ENCODE data around the gene TMTC2. TPM values are rescaled to one million over a fixed set of nuclear protein-coding genes. Genes with fewer than 3 reads are reported as not detected.
"Not testable (repeated sequence)": the region's sequence is repeated elsewhere in the genome, so short reads cannot be mapped to it uniquely, and the experiment has no call there.

TMTC2 gene
- total RNA-seq, 1 donor from 2014 or later: 0.93 TPM

GRCh38 chr12:82723891-82724290, 37.2 kb downstream of the TMTC2 start:
- DNase-seq (ENCODE audit: low spot score): no peak
- ATAC-seq: no peak

GRCh38 chr12:82725741-82726140, 39.0 kb downstream of the TMTC2 start:
- ATAC-seq: no peak
- DNase-seq (ENCODE audit: low spot score): no peak

DNA sequence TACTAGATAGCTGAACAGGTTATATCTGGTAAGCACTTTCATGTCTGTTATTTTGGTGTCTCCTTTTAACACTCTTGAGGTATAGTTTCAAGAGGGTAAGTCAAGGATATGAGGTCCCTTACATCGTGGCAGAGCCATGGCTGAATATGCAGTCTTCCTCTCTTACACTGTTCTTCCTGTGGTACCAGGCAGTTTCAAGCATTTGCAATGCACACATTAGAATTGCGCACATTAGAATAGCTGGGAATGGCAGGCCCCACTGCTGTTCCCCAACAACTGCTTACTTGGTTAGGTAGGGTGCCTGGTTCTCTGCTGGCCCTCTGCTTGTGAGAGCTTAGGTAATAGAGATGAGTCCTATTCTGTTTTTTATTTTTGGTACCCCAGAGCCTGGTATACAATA, 41.2 kb downstream of the TMTC2 start:
- no peak for DNase-seq (ENCODE audit: low spot score)
- no peak for ATAC-seq

DNA sequence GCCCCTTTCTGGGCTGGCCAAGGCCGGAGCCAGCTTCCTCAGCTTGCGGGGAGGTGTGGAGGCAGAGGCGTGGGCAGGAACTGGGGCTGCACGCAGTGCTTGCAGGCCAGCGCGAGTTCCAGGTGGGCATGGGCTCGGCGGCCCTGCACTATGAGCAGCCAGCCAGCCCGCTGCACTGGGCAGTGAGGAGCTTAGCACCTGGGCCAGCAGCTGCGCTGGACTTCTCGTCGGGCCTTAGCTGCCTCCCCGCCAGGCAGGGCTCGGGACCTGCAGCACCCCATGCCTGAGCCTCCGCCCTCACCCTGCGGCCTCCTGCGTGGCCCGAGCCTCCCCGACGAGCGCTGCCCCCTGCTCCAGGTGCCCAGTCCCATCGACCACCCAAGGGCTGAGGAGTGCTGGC, 42.0 kb downstream of the TMTC2 start:
- no peak for ATAC-seq
- no peak for DNase-seq (ENCODE audit: low spot score)

DNA sequence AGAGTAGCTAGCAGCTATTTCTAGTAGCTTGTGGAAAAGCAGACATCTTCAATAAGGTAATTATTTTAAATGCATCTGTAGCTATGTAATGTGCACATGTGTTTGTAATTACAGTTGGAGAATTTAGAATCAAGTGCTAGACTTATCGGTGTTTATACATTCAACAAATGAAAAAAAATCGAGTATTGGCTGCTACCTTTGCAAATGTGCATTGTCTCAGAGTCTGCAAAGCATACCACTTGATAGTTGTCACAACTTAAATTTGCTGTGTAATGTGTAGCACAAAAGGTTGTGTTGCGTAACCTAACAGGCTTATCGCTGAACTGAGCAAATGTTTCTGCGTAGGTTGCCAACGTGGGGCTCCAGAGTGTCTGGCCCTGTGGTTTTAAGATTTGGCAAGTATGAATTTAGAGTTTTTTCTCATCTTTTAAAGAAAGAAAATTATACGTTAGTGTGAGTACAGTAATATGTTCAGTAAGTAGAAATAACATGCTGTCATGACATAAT, 44.3 kb downstream of the TMTC2 start:
- ATAC-seq (no peak), DNase-seq (ENCODE audit: low spot score) (no peak)

- no peak for ATAC-seq
- no peak for DNase-seq (ENCODE audit: low spot score)
Observed at GRCh38 chr12:82740129-82741000, 53.7 kb downstream of the TMTC2 start.

- ATAC-seq (no peak), DNase-seq (ENCODE audit: low spot score) (no peak)
Observed at GRCh38 chr12:82745063-82745674, 58.5 kb downstream of the TMTC2 start.

GRCh38 chr12:82745807-82746206, 59.1 kb downstream of the TMTC2 start:
- DNase-seq (ENCODE audit: low spot score) (no peak), ATAC-seq (no peak)

DNA sequence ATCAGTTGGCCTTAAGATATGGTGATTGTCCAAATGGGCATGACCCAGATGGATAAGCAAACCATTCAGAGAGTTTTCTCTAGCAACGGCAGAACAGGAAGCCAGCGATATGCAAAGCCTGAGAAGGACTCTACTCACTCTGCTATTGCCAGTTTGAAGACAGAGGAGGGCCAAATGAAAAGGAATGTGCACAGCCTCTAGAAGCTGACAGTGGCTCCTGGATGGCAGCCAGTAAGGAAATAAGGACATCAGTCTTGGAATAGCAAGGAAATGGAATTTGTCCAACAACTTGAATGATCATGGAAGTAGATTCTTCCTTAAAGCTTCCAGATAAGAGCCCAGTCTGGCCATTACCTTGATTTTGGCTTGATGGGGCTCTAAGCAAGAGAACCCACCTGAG, 60.0 kb downstream of the TMTC2 start:
- ATAC-seq (no peak), DNase-seq (ENCODE audit: low spot score) (no peak)

GRCh38 chr12:82749015-82749414, 62.3 kb downstream of the TMTC2 start:
- ATAC-seq: no peak

GRCh38 chr12:82754856-82755255, 68.2 kb downstream of the TMTC2 start:
- ATAC-seq (no peak), DNase-seq (ENCODE audit: low spot score) (no peak)

More at GRCh38 chr12:82749015-82749414, 62.3 kb downstream of the TMTC2 start:
- no peak for DNase-seq (ENCODE audit: low spot score)

- no peak for DNase-seq (ENCODE audit: low spot score)
- no peak for ATAC-seq
Observed at GRCh38 chr12:82756303-82756702, 69.6 kb downstream of the TMTC2 start.

DNA sequence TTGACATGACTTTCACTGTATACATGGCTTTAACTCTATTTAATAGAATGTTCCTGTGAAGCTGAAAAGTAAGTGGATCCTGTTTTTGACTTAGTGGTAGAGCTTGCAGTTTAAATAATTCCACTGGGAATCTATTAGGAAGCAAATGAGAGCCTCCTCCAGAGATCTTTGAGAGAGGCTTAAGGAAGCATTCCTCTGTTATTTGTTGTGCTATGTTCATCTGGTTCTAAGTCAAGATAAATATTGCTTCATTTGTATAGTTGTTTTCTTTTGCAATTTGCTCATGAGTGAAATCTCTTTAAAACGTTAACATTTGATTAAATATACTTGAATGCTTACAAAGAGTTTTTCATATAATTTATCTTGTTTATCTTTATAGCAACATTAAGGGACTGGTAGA, 70.4 kb downstream of the TMTC2 start:
- ATAC-seq (peak; percentile 62), DNase-seq (ENCODE audit: low spot score) (no peak)

DNA sequence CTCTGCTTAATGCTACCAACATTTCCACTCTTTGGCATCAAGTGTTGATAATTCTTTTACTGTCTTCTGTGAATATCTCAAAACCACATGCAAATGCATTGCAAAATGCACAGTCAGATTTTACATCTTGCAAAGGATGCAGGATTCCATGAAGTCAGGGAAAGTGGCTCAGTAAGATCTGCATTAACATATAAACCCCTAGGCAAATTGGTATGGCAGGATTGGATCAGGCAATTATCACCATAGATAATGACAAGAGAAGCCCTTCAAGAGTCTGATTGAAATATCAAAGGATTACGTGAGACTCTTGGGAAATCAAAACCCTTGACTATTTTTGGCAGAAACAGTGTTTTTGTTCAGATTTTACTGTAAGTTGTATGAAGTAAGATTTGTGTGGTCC, 71.0 kb downstream of the TMTC2 start:
- DNase-seq (ENCODE audit: low spot score): no peak
- ATAC-seq: no peak

- no peak for ATAC-seq
- no peak for DNase-seq (ENCODE audit: low spot score)
Observed at GRCh38 chr12:82758749-82759330, 72.1 kb downstream of the TMTC2 start.

DNA sequence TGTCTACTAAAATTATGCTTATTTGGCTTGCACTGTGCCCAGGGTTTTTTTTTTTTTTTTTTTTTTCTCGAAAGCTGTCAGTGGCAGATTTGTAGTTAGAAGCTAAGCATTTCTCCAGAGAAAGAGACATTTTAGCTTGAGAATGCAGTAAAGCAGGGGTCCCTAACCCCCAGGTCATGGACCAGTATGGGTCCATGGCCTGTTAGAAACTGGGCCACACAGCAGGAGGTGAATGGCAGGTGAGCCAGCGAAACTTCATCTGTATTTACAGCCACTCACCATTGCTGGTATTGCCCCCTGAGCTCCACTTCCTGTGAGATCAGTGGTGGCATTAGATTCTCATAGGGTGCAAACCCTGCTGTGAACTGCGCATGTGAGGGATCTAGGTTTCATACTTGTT, 73.7 kb downstream of the TMTC2 start:
- ATAC-seq (no peak), DNase-seq (ENCODE audit: low spot score) (no peak)

DNA sequence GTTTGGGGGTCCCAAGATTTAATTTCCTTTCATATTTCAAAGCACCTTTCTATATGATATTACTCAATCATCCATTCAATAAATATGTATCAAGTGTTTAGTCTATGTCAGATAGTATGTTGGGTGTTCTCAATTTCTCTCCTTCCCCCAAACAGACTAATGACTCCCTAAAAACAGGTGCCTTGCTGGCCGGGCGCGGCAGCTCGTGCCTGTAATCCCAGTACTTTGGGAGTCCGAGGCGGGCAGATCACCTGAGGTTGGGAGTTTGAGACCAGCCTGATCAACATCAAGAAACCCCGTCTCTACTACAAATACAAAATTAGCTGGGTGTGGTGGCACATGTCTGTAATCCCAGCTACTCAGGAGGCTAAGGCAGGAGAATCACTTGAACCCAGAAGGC, 78.5 kb downstream of the TMTC2 start:
- ATAC-seq; DNase-seq (ENCODE audit: low spot score): not testable (repeated sequence)

DNA sequence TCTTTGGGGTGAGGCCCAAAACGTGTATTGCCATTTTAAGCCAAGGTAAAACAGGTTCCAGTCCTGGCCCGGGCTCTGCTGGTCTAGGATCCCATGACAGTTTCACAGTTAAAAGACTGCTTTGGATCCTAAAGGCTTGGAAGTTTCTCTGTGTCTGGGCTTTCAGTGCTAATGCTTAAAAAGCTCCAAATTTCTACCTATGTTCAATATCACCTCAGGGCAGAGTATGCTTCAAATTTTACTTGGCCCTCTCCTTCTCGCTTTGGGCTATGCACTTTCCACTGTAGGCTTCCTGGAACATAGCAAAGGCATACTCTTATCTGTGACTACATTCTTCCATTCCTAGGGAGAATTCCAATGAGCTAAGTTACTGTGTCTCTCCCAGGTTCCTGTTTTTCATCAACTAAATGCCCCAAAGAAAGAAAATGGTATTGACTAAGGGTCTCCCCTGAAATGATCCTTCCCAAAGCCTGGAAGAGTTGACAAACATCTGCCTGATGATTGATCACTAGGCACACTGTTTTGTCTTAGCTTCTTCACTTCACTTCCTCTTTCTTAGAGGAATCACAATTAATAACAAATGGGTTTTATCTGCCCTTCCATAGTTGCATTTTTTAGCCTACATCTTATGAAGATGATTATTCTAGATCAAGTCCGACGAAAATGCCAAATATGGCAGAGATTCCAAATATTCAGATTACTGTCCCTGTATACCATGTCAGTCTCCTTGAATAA, 79.4 kb downstream of the TMTC2 start:
- DNase-seq (ENCODE audit: low spot score): no peak
- no peak for ATAC-seq

DNA sequence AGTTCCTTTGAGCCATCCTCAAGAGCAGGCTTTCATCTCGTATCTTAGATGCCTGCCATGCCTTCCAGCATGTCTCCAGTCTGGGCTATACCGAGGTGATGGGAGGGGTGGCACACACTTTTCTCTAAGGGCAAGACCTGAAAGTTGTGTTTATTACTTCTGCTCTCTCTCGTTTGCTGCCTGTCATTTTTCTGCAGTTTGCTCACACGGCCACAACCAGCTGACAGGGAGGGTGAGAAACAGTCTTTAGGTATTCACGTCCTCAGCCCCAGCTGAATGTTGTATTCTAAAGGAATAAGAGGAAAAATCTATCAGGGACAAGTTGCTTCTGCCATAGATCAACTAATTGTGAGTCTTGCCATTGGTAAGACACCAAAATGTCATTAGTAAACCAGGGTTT, 88.0 kb downstream of the TMTC2 start:
- ATAC-seq (no peak), DNase-seq (ENCODE audit: low spot score) (no peak)

- no peak for DNase-seq (ENCODE audit: low spot score)
- no peak for ATAC-seq
Observed at GRCh38 chr12:82780517-82780916, 93.8 kb downstream of the TMTC2 start.

- ATAC-seq: no peak
- DNase-seq (ENCODE audit: low spot score): no peak
Observed at GRCh38 chr12:82781309-82781997, 94.7 kb downstream of the TMTC2 start.

Measured in left lobe of liver (tissue), 2 donors.